Progenitor cell of endocrine pancreas (in vitro differentiated cells): Measurements from ENCODE around the gene KIF16B. TPM values are rescaled to one million over a fixed set of nuclear protein-coding genes. Genes with fewer than 3 reads are reported as not detected.
A peak's percentile ranks its signal among the peaks of the same experiment; 100 is the strongest.

Experiments used
- DNase-seq: peaks from one replicate; pipeline ENCODE4 v3.0.0; 2021; ENCODE audit warnings: low spot score; ENCODE audit not compliant: unreplicated experiment
- H3K27ac Mint-ChIP-seq: 2 replicates; pipeline ENCODE4 v1.8.0; 2021; ENCODE audit warnings: mild to moderate bottlenecking, moderate library complexity, mixed read lengths
- H3K27me3 Mint-ChIP-seq: 2 replicates; pipeline ENCODE4 v1.8.0; 2021; ENCODE audit warnings: mixed read lengths
- H3K36me3 Mint-ChIP-seq: 2 replicates; pipeline ENCODE4 v1.8.0; 2022; ENCODE audit warnings: mixed read lengths; ENCODE audit not compliant: insufficient read depth
- H3K4me1 Mint-ChIP-seq: 2 replicates; pipeline ENCODE4 v1.8.0; 2021; ENCODE audit warnings: low read depth, mixed read lengths
- H3K4me3 Mint-ChIP-seq: 2 replicates; pipeline ENCODE4 v1.8.0; 2021; ENCODE audit warnings: low read depth, mild to moderate bottlenecking, moderate library complexity, mixed read lengths
- H3K9me3 Mint-ChIP-seq: 2 replicates; pipeline ENCODE4 v1.8.0; 2021; ENCODE audit warnings: low read depth, mixed read lengths
- CTCF ChIP-seq: fragments of 200-600 bp; sonication (generic); IDR thresholded peaks from one replicate; pipeline ENCODE4 v1.5.0; 2021; ENCODE audit warnings: antibody characterized with exemption, mild to moderate bottlenecking; ENCODE audit not compliant: unreplicated experiment
- total RNA-seq: library from RNA; stranded (reverse); gene quantifications from 2 replicates; pipeline ENCODE4 v1.2.1, GENCODE V29; 2021

KIF16B gene
- total RNA-seq, 1 donor from 2014 or later: 10.8 TPM

GRCh38 chr20:16273812-16274555 lies 299.3 kb downstream of the KIF16B start:
- Mint-ChIP-seq H3K27me3 (no peaks in the 10 kb centered on the region), H3K4me1 (peaks cover 34% of the 10 kb centered on the region), H3K9me3 (peaks cover 3% of the 10 kb centered on the region), H3K36me3 (peaks cover 2% of the 10 kb centered on the region), H3K27ac (no peak overlapping the region), H3K4me3 (no peak overlapping the region)
- no peak for TF ChIP-seq CTCF
- no peak for DNase-seq

DNA sequence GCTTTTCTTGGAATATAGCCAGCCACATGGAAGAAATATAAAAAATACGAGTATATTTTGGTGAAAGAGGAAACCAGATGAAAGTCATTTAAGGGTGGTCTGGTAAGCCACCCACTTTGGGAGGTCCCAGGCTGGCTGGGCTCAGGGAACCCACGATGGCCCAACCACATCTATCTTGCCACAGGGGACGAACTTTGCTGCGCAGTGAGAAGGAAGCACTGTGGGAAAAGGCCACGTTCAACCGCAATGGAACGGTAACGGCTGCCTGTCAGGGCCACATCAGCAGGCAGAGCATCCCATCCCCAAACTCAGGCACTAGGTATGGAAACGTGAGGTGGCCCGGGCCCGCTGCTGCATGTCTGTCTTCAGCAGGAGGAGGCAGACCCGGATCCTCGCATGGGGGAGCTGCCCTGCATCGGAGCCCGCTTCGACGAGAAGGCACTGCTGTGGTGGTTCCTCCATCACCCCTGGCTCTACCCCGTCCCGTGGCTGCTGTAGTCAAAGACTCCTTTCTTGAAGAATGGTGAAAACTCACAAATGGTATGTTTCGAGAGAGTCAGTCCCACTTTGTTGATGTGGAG lies 300.4 kb downstream of the KIF16B start:
- DNase-seq: no peak
- no peaks in the 10 kb centered on the region for H3K27me3 Mint-ChIP-seq
- no peak for TF ChIP-seq CTCF
- H3K4me3 Mint-ChIP-seq: no peak overlapping the region
- no peak overlapping the region for H3K27ac Mint-ChIP-seq
- peaks cover 32% of the 10 kb centered on the region for H3K4me1 Mint-ChIP-seq
- H3K36me3 Mint-ChIP-seq: peaks cover 2% of the 10 kb centered on the region
- peaks cover 3% of the 10 kb centered on the region for H3K9me3 Mint-ChIP-seq

GRCh38 chr20:16271450-16271849 lies 301.8 kb downstream of the KIF16B start:
- H3K36me3 Mint-ChIP-seq: peaks cover 8% of the 10 kb centered on the region
- no peak overlapping the region for H3K27ac Mint-ChIP-seq
- H3K4me3 Mint-ChIP-seq: no peak overlapping the region
- no peak for TF ChIP-seq CTCF
- H3K27me3 Mint-ChIP-seq: no peaks in the 10 kb centered on the region
- H3K9me3 Mint-ChIP-seq: peaks cover 9% of the 10 kb centered on the region
- H3K4me1 Mint-ChIP-seq: peaks cover 31% of the 10 kb centered on the region
- no peak for DNase-seq

DNA sequence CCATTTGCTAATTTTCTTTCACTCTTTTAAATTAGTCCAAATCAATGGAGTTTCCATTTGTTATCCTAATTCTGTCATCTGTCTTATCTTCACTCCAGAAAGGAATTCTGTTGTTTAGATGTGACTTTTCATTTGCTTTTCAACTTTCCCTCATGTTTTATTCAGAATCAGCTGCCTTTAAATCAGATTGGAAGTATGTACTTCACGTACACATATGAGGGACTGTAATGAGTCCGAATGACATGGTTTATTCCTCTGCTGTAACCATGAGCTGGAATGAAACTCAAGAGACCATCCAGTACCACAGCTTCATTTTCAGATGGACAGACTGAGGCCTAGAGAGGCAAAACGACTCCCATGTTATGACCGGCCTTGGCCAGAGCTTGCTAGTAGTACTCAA lies 302.3 kb downstream of the KIF16B start:
- Mint-ChIP-seq H3K4me3 (no peak overlapping the region), H3K27ac (peak overlapping the region; percentile 29), H3K36me3 (peaks cover 9% of the 10 kb centered on the region), H3K27me3 (no peaks in the 10 kb centered on the region), H3K9me3 (peaks cover 12% of the 10 kb centered on the region), H3K4me1 (peaks cover 30% of the 10 kb centered on the region)
- no peak for TF ChIP-seq CTCF
- DNase-seq: no peak

- no peak for TF ChIP-seq CTCF
- no peak overlapping the region for H3K27ac Mint-ChIP-seq
- H3K27me3 Mint-ChIP-seq: no peaks in the 10 kb centered on the region
- no peak for DNase-seq
- peaks cover 13% of the 10 kb centered on the region for H3K36me3 Mint-ChIP-seq
- peaks cover 29% of the 10 kb centered on the region for H3K4me1 Mint-ChIP-seq
- peaks cover 17% of the 10 kb centered on the region for H3K9me3 Mint-ChIP-seq
- H3K4me3 Mint-ChIP-seq: no peak overlapping the region
These were observed 302.8 kb downstream of the KIF16B start for GRCh38 chr20:16270314-16270931.
